T-cell (primary cell): ENCODE data around the gene PRAMEF18. TPM values are rescaled to one million over a fixed set of nuclear protein-coding genes. Genes with fewer than 3 reads are reported as not detected.
"Not testable (repeated sequence)": the region's sequence is repeated elsewhere in the genome, so short reads cannot be mapped to it uniquely, and the experiment has no call there.

Source experiments
- ATAC-seq, 4 experiments: fragments of 200-7000 bp in 3 of 4; fragments of 150-1000 bp in 1 of 4; cut with Tn5 transposase; replicated peaks in 1 of 4; 1 replicate in 3 of 4; 2 replicates in 1 of 4; pipeline ENCODE4 v1.10.0; 2021; ENCODE audit warnings: moderate library complexity in 3 of 4, mild to moderate bottlenecking in 2 of 4, moderate number of reproducible peaks in 1 of 4
- CTCF ChIA-PET, 2 donors: fragments of 300-600 bp; sonication (Branson Sonifier 250); formaldehyde crosslinking; loops; one replicate each; lab custom pipeline; 2022; ENCODE audit warnings: antibody characterized with exemption in 2 of 2; lab: Charles Lee
- POLR2A ChIA-PET, 2 donors: fragments of 300-600 bp; sonication (Branson Sonifier 250); formaldehyde crosslinking; loops; one replicate each; lab custom pipeline; 2022; ENCODE audit warnings: antibody characterized with exemption in 2 of 2; lab: Charles Lee
- DNase-seq, 35 experiments: peaks; one replicate each; pipeline versions ENCODE4 v3.0.0 to v3.0.0-alpha.2; 2013 to 2023
- H3K27ac ChIP-seq: one replicate; pipeline ENCODE4 v1.5.1; 2013; ENCODE audit warnings: low read length
- H3K27me3 ChIP-seq, 2 experiments: replicated peaks in 1 of 2; 1 replicate in 1 of 2; 2 replicates in 1 of 2; pipeline versions ENCODE4 v1.6.1 to v1.7.0; 2013; ENCODE audit warnings: low read length in 1 of 2, mixed read lengths in 1 of 2; ENCODE audit not compliant: control insufficient read depth in 2 of 2, insufficient read depth in 2 of 2; ENCODE audit errors: extremely low read depth in 1 of 2
- H3K36me3 ChIP-seq, 2 donors: 1 replicate in 1 of 2; 2 replicates in 1 of 2; pipeline versions ENCODE4 v1.6.1 to v1.7.0; 2013; ENCODE audit warnings: low read length in 1 of 2; ENCODE audit not compliant: control insufficient read depth in 2 of 2, insufficient read depth in 1 of 2; ENCODE audit errors: extremely low read depth in 1 of 2
- H3K4me1 ChIP-seq, 2 experiments: 1 replicate in 1 of 2; 2 replicates in 1 of 2; pipeline versions ENCODE4 v1.6.1 to v1.7.0; 2013; ENCODE audit warnings: low read length in 2 of 2, mixed read lengths in 1 of 2; ENCODE audit not compliant: insufficient read depth in 2 of 2, control insufficient read depth in 1 of 2; ENCODE audit errors: extremely low read depth in 1 of 2
- H3K4me3 ChIP-seq, 2 donors: 1 replicate in 1 of 2; 2 replicates in 1 of 2; pipeline versions ENCODE4 v1.5.1 to v1.7.0; 2013; ENCODE audit warnings: mild to moderate bottlenecking in 2 of 2, low read length in 1 of 2, moderate library complexity in 1 of 2; ENCODE audit not compliant: control insufficient read depth in 1 of 2; ENCODE audit errors: extremely low read depth in 1 of 2
- H3K9me3 ChIP-seq: 2 replicates; pipeline ENCODE4 v1.7.0; 2013
- H3K27ac Mint-ChIP-seq, 2 donors: one replicate each; pipeline ENCODE4 v1.8.0; 2020 to 2021; ENCODE audit warnings: mild to moderate bottlenecking in 2 of 2, mixed read lengths in 2 of 2
- H3K27me3 Mint-ChIP-seq, 2 donors: one replicate each; pipeline ENCODE4 v1.8.0; 2021 to 2022; ENCODE audit warnings: mixed read lengths in 2 of 2
- H3K36me3 Mint-ChIP-seq: one replicate; pipeline ENCODE4 v1.8.0; 2021; ENCODE audit warnings: mixed read lengths
- H3K4me1 Mint-ChIP-seq, 3 donors: one replicate each; pipeline ENCODE4 v1.8.0; 2020 to 2022; ENCODE audit warnings: mixed read lengths in 3 of 3, mild to moderate bottlenecking in 1 of 3
- H3K4me3 Mint-ChIP-seq, 3 donors: one replicate each; pipeline ENCODE4 v1.8.0; 2020 to 2022; ENCODE audit warnings: mild to moderate bottlenecking in 3 of 3, mixed read lengths in 3 of 3, moderate library complexity in 3 of 3
- H3K9me3 Mint-ChIP-seq, 3 donors: one replicate each; pipeline ENCODE4 v1.8.0; 2020 to 2022; ENCODE audit warnings: mixed read lengths in 3 of 3
- WGBS: methylation state at CpG from one replicate; pipeline ENCODE4 v1.1.5; 2013; ENCODE audit warnings: missing lambda C conversion rate; ENCODE audit not compliant: insufficient coverage; 5-methylcytosine and 5-hydroxymethylcytosine counted together
- total RNA-seq, 35 experiments: library from RNA in 6 of 35; stranded (reverse) in 6 of 35; fragments of 120-200 nt in 1 of 35; gene quantifications; one replicate each; pipeline versions ENCODE4 v1.2.1 to v1.2.4 and lab custom pipeline; 2013 to 2026

Gene PRAMEF18
- total RNA-seq: not detected
- not detected for total RNA-seq (2013)
- 0 reads per million in 29 experiments for total RNA-seq (lab: John Stamatoyannopoulos, UW)

GRCh38 chr1:13225675-13226204 lies at the start of gene PRAMEF18:
PRAMEF18 (minus strand) TSS chr1:13226154; CDS start chr1:13226106, 48 bp downstream.
- H3K4me1 Mint-ChIP-seq, H3K36me3 Mint-ChIP-seq, H3K27ac ChIP-seq, H3K27ac Mint-ChIP-seq, H3K9me3 ChIP-seq, H3K4me3 Mint-ChIP-seq, CTCF ChIA-PET, POLR2A ChIA-PET, H3K4me1 ChIP-seq, H3K36me3 ChIP-seq, H3K4me3 ChIP-seq, ATAC-seq, H3K9me3 Mint-ChIP-seq: not testable (repeated sequence)
- H3K27me3 Mint-ChIP-seq: peaks cover 4 to 15% of the 10 kb centered on the region in 2 donors
- H3K27me3 ChIP-seq: peaks cover 0 to 15% of the 10 kb centered on the region in 2 experiments
- DNase-seq: peak in 1 of 35 experiments; percentile 0
- WGBS: 81% methylated on average over 4 of the region's 9 CpGs

GRCh38 chr1:13265124-13265523 lies 39.2 kb upstream of the PRAMEF18 start:
- DNase-seq, H3K36me3 ChIP-seq, H3K27ac ChIP-seq, H3K36me3 Mint-ChIP-seq, ATAC-seq, H3K4me1 Mint-ChIP-seq, H3K4me1 ChIP-seq, CTCF ChIA-PET, POLR2A ChIA-PET, H3K9me3 ChIP-seq, H3K27me3 ChIP-seq, H3K4me3 Mint-ChIP-seq, H3K9me3 Mint-ChIP-seq, H3K4me3 ChIP-seq, H3K27me3 Mint-ChIP-seq, H3K27ac Mint-ChIP-seq: not testable (repeated sequence)
- WGBS: no CpG with 5 or more reads among the region's 3 CpGs

GRCh38 chr1:13253898-13254297 lies 27.9 kb upstream of the PRAMEF18 start, which contains the start of gene PRAMEF5:
PRAMEF5 (plus strand) TSS chr1:13254198; CDS start chr1:13259269, 5,071 bp downstream.
- H3K9me3 Mint-ChIP-seq, H3K27ac Mint-ChIP-seq, CTCF ChIA-PET, H3K27me3 ChIP-seq, H3K4me3 ChIP-seq, H3K4me1 ChIP-seq, DNase-seq, H3K27ac ChIP-seq, H3K36me3 Mint-ChIP-seq, H3K9me3 ChIP-seq, H3K4me1 Mint-ChIP-seq, H3K36me3 ChIP-seq, POLR2A ChIA-PET, H3K27me3 Mint-ChIP-seq, ATAC-seq, H3K4me3 Mint-ChIP-seq: not testable (repeated sequence)
- WGBS: no CpG with 5 or more reads among the region's 5 CpGs

DNA sequence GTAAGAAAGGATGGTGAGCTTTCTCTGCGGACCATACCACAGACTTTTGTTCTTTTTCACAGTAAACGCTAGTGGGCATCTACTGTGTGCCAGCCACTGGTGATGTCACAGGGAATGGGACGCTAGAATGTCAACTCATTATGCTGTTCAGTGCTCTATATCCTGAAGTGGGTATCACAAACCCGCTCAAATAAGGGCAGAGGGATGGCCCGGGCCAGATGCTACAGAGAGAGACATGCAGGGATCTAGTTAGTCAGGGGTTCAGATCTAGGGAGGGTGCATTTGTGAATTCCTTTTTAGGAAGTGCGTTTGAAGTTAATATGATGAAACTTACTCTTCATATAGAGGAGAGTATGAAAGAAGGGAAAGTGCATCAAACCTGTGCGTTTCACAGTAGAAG lies 21.2 kb upstream of the PRAMEF18 start:
- DNase-seq, ATAC-seq, POLR2A ChIA-PET, H3K4me3 Mint-ChIP-seq, CTCF ChIA-PET, H3K4me1 ChIP-seq, H3K9me3 Mint-ChIP-seq, H3K27me3 ChIP-seq, H3K36me3 Mint-ChIP-seq, H3K27ac Mint-ChIP-seq, H3K4me3 ChIP-seq, H3K9me3 ChIP-seq, H3K27ac ChIP-seq, H3K4me1 Mint-ChIP-seq, H3K36me3 ChIP-seq: not testable (repeated sequence)
- WGBS: 62% methylated on average over 3 of the region's 7 CpGs
- H3K27me3 Mint-ChIP-seq: peaks cover 0 to 12% of the 10 kb centered on the region in 2 donors

DNA sequence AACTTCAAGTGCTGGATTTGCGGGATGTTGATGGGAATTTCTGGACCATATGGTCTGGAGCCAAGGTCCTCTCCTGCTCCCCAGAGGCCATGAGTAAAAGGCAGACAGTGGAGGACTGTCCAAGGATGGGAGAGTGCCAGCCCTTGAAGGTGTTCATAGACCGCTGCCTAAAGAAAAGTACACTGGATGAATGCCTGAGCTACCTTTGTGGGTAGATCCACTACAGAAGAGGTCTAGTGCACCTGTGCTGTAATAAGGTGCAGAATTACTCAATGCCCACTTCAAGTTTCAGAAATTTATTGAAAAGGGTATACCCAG lies 20.6 kb upstream of the PRAMEF18 start:
- H3K4me3 Mint-ChIP-seq, H3K4me3 ChIP-seq, H3K4me1 ChIP-seq, ATAC-seq, H3K9me3 ChIP-seq, H3K27ac Mint-ChIP-seq, H3K4me1 Mint-ChIP-seq, H3K27me3 ChIP-seq, POLR2A ChIA-PET, DNase-seq, H3K27ac ChIP-seq, CTCF ChIA-PET, H3K9me3 Mint-ChIP-seq, H3K36me3 ChIP-seq, H3K36me3 Mint-ChIP-seq: not testable (repeated sequence)
- H3K27me3 Mint-ChIP-seq: peaks cover 0 to 12% of the 10 kb centered on the region in 2 donors
- 85% methylated on average over 2 of the region's 2 CpGs for WGBS

- H3K36me3 ChIP-seq, H3K27ac ChIP-seq, ATAC-seq, H3K9me3 Mint-ChIP-seq, H3K4me3 Mint-ChIP-seq, H3K9me3 ChIP-seq, H3K4me1 ChIP-seq, H3K27ac Mint-ChIP-seq, H3K4me1 Mint-ChIP-seq, POLR2A ChIA-PET, H3K27me3 ChIP-seq, CTCF ChIA-PET, H3K36me3 Mint-ChIP-seq, DNase-seq, H3K4me3 ChIP-seq: not testable (repeated sequence)
- peaks cover 0 to 12% of the 10 kb centered on the region in 2 donors for H3K27me3 Mint-ChIP-seq
- WGBS: 70% methylated on average over 5 of the region's 5 CpGs
Measured at GRCh38 chr1:13245841-13246553, 20.0 kb upstream of the PRAMEF18 start.
